ENCODE results near the gene EFHC1. TPM values are rescaled to one million over a fixed set of nuclear protein-coding genes. Genes with fewer than 3 reads are reported as not detected.

The EFHC1 gene
- total RNA-seq, 1 donor from 2014 or later = 29.0 TPM

DNA sequence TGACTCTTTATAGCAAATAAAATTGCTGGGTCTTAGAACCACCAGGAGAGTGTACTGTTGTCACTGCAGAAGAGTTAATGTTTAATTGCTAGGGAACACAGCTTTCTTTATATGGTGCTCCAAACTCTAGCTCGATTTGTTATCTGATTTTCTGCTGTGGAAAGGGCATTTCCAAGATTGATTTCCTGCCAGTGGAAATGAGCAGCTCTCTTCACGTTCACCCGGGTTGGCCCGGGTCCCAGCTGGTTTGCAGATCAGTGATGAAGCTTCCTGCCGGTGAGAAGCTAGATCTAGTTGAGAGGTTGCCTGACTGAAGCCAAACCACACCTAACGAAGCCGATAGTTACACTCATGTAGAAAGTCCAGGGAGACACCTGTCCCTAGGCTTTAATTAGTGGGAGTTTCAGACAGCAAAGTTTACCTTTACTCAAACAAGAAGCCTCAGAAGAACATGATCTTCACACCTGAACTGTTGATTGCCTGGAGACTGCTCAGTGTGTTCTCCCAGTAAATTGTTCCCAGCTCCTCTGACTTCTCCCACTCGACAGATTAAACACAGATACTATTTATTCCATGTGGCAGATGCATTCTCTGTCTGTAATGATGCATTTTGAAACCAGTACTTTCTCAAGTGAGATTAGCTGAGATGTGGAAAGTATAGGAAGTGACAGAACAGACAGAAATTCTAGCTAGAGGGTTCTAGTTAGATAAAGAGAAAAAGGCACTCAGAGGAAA, 30.3 kb upstream of the EFHC1 start:
- no peak for DNase-seq (ENCODE audit: low spot score)
- Mint-ChIP-seq H3K9me3 (ENCODE audit: unreplicated experiment) (no peaks in the 10 kb centered on the region), H3K27ac (ENCODE audit: unreplicated experiment) (no peak overlapping the region), H3K4me1 (ENCODE audit: unreplicated experiment) (no peaks in the 10 kb centered on the region), H3K4me3 (ENCODE audit: unreplicated experiment) (no peak overlapping the region), H3K36me3 (ENCODE audit: low read depth, unreplicated experiment) (no peaks in the 10 kb centered on the region), H3K27me3 (ENCODE audit: unreplicated experiment) (no peaks in the 10 kb centered on the region)
- TF ChIP-seq CTCF (IDR thresholded peaks at IDR 0.05; ENCODE audit: unreplicated experiment) = no peak

GRCh38 chr6:52390361-52390727, 29.8 kb upstream of the EFHC1 start:
- TF ChIP-seq CTCF (IDR thresholded peaks at IDR 0.05; ENCODE audit: unreplicated experiment) = no peak
- peaks cover 2% of the 10 kb centered on the region for H3K4me1 Mint-ChIP-seq (ENCODE audit: unreplicated experiment)
- no peaks in the 10 kb centered on the region for H3K27me3 Mint-ChIP-seq (ENCODE audit: unreplicated experiment)
- no peak for DNase-seq (ENCODE audit: low spot score)
- H3K27ac Mint-ChIP-seq (ENCODE audit: unreplicated experiment) = no peak overlapping the region
- no peaks in the 10 kb centered on the region for H3K9me3 Mint-ChIP-seq (ENCODE audit: unreplicated experiment)
- H3K36me3 Mint-ChIP-seq (ENCODE audit: low read depth, unreplicated experiment) = no peaks in the 10 kb centered on the region
- H3K4me3 Mint-ChIP-seq (ENCODE audit: unreplicated experiment) = no peak overlapping the region

DNA sequence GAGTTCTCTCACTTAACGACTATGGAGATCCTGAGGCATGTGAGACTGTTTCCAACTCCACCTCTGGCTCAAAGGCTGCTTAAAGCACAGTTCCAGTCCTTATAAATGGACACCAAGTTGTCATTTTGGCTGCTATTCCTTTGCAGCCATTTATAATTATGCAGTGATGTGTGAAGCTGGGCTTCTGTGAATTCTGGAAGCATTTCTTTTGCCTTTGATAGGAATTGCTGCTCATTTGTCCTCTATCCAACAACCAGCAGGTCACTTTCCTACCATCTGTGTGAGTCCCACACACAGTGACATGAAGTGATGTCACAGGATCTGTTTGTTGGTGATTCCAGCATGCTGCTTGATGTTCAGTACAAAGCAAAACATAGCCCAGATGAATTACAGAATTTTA, 28.5 kb upstream of the EFHC1 start:
- no peak for DNase-seq (ENCODE audit: low spot score)
- no peak overlapping the region for H3K27ac Mint-ChIP-seq (ENCODE audit: unreplicated experiment)
- H3K27me3 Mint-ChIP-seq (ENCODE audit: unreplicated experiment) = no peaks in the 10 kb centered on the region
- H3K9me3 Mint-ChIP-seq (ENCODE audit: unreplicated experiment) = no peaks in the 10 kb centered on the region
- no peak overlapping the region for H3K4me3 Mint-ChIP-seq (ENCODE audit: unreplicated experiment)
- H3K36me3 Mint-ChIP-seq (ENCODE audit: low read depth, unreplicated experiment) = no peaks in the 10 kb centered on the region
- no peak for TF ChIP-seq CTCF (IDR thresholded peaks at IDR 0.05; ENCODE audit: unreplicated experiment)
- H3K4me1 Mint-ChIP-seq (ENCODE audit: unreplicated experiment) = peaks cover 13% of the 10 kb centered on the region

DNA sequence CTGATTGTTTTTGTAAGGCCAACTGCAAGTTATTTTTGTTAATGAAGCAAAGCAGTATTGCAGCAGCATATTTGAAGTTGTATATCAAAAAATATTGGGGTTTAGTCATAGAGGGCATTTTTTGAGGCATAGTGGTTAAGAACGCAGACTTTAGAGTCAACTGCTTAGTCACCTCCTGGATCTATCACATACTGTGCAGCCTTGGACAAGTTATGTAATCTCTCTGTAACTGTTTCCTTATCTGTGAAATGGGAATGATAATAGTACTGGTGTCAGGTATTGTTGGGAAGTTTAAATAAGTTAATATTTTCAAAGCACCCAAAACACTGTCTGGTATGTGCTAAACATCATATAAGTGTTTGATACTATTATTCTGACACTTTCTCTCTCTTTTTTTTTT, 27.2 kb upstream of the EFHC1 start:
- DNase-seq (ENCODE audit: low spot score) = no peak
- TF ChIP-seq CTCF (IDR thresholded peaks at IDR 0.05; ENCODE audit: unreplicated experiment) = no peak
- Mint-ChIP-seq H3K36me3 (ENCODE audit: low read depth, unreplicated experiment) (no peaks in the 10 kb centered on the region), H3K4me3 (ENCODE audit: unreplicated experiment) (no peak overlapping the region), H3K9me3 (ENCODE audit: unreplicated experiment) (no peaks in the 10 kb centered on the region), H3K4me1 (ENCODE audit: unreplicated experiment) (peaks cover 19% of the 10 kb centered on the region), H3K27me3 (ENCODE audit: unreplicated experiment) (no peaks in the 10 kb centered on the region), H3K27ac (ENCODE audit: unreplicated experiment) (no peak overlapping the region)

DNA sequence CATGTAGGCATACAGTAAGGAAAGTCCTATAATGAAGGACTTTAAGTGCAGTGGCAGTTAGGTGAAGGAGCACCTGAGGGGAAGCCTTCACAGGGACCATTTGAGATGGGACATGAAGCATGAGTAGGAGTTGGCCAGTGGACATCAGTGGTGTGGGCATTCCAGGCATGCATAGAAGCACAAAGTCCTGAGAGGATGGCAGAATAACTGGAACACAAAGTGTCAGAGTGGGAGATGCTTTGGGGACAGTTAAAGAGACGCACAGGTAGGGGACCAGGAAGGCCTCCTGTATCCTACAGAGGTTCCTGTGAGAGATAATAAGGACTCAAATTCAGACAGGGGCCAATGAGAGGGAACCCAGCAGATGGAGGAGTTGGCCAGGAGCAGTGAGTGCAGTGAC, 26.4 kb upstream of the EFHC1 start:
- no peaks in the 10 kb centered on the region for H3K36me3 Mint-ChIP-seq (ENCODE audit: low read depth, unreplicated experiment)
- H3K9me3 Mint-ChIP-seq (ENCODE audit: unreplicated experiment) = no peaks in the 10 kb centered on the region
- TF ChIP-seq CTCF (IDR thresholded peaks at IDR 0.05; ENCODE audit: unreplicated experiment) = no peak
- H3K4me3 Mint-ChIP-seq (ENCODE audit: unreplicated experiment) = no peak overlapping the region
- H3K27me3 Mint-ChIP-seq (ENCODE audit: unreplicated experiment) = no peaks in the 10 kb centered on the region
- no peak overlapping the region for H3K27ac Mint-ChIP-seq (ENCODE audit: unreplicated experiment)
- no peak for DNase-seq (ENCODE audit: low spot score)
- H3K4me1 Mint-ChIP-seq (ENCODE audit: unreplicated experiment) = peaks cover 19% of the 10 kb centered on the region
